Endometrium (tissue), 2 donors: ENCODE data around the gene ZFP82.

Source experiments
- FAIRE-seq: peaks from 2 replicates; lab custom pipeline; 2012; peaks lifted over from hg19 to GRCh38; lab: Jason Lieb, UNC
- donor health status: control.
- donor health status: control.

Gene ZFP82

DNA sequence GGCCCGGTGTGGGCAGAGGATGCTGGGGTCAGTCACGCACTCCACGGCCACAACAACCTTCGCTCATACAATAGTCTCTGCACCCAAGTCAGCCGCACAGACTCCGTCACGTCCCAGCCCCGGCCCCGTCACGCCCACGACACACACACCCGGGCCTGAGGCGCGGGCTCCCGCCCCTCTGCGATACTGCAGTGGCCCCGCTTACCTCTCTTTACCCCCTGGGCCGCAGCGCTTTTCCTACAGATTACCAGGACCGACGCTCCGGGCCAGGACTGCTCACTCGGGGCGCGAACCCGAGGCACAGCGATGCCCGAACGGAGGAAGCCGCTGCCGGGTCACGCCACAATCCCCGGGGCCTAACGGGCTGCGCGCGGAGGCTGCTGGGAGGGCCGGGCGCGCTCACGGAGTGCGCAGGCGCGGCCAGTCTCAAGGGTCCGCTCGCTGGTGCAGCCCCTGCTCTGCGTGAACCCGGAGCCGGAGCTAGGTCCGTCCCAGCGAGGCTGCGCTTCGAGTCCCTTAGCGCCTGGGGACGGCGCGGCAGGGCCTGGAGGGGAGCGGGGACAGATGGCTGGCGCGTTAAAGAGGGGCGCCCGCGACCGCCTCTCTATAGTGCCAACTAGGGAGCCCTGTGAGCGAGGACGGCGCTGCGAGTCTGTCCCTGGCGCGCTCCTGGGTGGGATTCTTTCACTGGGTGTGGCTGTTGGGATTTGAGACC lies at the start of gene ZFP82:
ZFP82 (minus strand) TSS at position 358 of the 715 bp plus-strand sequence. CDS start 8,855 bp downstream, outside the sequence.
- no peak for FAIRE-seq

DNA sequence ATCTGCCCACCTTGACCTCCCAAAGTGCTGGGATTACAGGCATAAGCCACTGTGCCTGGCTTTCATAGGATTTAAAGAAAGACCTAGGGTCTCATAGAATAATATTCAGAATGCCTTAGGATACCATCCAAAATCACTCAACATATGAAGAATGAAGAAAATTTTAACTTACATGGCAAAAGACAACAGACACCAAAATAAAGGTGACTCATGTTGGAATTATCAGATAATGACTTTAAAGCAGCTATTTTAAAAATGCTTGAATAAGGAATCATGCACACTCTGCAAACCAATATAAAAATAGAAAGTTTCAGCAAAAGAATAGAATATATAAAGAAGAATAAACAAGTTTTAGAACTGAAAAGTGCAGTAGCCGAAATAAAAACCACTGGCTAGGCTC lies 41.6 kb upstream of the ZFP82 start:
- no peak for FAIRE-seq

DNA sequence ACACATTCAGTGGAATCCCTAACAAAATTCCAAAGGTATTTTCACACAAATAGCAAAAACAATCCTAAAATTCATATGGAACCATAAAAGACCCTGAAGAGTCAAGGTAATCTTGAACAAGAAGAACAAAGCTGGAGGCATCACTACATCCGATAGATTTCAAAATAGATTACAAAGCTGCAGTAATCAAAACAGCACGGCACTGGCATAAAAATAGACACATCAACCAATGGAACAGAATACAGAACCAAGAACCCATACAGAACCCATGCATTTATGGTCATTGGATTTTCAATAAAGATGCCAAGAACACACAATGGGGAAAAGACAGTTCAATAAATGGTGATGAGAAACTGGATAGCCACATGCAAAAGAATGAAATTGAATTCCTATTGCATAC lies 38.4 kb upstream of the ZFP82 start:
- FAIRE-seq: no peak

DNA sequence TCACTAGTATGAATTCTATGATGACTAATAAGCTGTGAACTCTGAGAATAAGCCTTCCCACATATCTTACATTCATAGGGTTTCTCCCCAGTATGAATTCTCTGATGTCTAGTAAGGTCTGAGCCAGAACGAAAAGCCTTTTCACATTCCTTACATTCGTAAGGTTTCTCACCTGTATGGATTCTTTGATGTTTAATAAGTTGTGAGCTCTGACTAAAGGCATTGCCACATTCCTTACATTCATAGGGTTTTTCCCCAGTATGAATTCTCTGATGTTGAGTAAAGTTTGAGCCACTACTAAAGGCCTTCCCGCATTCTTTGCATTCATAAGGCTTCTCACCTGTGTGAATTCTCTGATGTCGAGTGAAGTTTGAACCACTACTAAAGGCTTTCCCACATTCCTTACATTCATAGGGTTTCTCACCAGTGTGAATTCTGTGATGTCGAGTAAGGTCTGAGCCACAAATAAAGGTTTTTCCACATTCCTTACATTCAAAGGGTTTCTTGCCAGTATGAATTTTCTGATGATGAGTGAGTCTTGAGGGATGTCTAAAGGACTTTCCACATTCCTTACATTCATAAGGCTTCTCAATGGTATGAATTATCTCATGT lies 30.7 kb upstream of the ZFP82 start:
- no peak for FAIRE-seq

DNA sequence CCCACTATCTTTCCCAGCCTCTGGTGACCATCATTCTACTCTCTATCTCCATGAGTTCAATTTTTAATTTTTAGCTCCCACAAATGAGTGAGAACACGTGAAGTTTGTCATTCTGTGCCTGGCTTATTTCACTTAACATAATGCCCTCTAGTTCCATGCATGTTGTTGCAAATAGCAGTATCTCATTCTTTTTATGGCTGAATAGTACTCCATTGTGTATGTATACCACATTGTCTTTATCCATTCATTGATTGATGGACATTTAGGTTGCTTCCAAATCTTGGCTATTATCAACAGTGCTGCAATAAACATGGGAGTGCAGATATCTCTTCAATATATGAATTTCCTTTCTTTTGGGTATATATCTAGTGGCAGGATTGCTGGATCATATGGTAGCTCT lies 22.9 kb upstream of the ZFP82 start:
- FAIRE-seq: no peak

DNA sequence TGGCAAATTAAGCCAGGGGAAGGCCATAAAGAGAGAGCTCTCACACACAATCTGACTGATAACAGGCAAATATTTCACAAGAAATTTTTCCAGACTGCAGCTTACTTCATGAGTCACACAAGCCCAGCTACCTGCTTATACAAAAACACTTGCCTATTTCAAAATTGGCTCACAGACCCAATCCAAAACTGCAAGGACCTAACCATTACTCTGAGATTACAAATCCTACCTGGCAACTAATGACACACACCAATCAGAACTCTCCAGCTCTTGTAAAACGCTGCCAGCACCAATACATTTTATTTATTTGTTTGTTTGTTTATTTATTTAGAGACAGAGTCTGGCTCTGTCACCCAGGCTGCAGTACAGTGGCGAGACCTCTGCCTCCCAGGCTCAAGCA lies 18.1 kb upstream of the ZFP82 start:
- FAIRE-seq: no peak

DNA sequence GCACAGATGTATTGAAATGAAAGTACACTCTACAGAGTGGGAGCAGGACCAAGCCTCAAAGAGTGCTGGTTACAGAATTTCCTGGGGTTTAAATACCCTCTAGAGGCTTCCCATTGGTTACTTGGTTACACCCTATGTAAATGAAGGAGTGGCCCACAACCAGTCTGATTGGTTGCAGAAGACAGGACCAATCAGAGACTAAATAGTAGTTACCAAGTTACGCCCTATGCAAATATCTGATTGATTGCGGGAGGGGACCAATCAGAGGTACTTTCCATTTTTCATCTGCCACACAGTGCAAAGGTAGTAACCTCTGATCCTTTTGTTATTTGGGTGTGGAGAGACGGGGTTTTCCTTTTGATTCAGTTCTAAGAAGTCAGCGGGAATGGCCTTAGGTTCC lies 5.5 kb upstream of the ZFP82 start:
- FAIRE-seq: no peak

DNA sequence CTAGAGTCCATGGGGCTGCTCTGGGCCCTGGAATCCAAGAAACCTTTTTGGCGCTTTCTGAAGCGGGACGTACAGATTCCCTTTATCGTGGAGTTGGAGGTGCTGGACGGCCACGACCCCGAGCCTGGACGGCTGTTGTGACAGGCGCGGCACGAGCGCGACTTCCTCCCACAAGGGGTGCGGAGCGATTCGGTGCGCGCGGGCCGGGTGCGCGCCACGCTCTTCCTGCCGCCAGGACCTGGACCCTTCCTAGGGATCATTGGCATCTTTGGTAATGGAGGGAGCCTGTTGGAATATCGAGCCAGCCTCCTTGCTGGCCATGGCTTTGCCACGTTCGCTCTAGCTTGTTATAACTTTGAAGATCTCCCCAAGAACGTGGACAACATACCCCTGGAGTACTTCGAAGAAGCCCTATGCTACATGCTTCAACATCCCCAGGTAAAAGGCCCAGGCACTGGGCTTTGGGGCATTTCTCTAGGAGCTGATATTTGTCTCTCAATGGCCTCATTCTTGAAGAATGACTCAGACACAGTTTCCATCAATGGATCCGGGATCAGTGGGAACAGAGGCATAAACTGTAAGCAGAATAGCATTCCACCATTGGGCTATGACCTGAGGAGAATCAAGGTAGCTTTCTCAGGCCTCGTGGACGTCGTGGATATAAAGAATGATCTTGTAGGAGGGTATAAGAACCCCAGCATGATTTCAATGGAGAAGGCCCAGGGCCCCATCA lies 3.5 kb upstream of the ZFP82 start:
- FAIRE-seq: no peak

DNA sequence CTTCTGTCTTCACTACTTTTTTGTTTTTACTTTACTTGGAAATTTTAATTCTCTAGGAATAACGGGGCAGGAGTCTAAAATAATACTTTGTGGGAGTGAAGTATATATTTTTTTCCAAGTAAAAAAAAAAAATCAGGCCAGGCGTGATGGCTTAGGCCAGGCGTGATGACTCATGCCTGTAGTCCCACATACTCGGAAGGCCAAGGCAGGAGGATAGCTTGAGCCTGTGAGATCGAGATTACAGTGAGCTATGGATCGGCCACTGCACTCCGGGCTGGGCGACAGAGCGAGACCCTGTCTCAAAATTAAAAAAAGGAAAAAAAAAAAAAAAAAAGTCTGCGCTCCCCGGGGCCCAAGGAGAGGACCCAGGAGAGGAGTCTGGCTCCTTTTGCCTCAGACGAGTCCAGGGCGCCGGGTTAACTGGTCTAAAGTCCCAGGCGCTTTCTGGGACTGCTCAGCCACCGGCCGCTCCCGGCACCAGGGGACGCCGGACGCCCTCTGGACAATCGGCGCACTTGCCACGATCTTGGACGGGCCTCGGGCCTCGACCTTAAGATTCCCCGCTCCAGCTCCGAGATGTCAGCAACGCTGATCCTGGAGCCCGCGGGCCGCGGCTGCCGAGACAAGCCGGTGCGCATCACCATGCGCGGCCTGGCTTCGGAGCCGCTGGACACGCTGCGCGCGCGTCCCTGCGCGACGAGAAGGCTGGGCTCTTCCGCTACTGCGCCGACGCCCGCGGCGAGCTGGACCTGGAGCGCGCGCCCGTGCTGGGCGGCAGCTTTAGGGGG lies 2.7 kb upstream of the ZFP82 start:
- no peak for FAIRE-seq

DNA sequence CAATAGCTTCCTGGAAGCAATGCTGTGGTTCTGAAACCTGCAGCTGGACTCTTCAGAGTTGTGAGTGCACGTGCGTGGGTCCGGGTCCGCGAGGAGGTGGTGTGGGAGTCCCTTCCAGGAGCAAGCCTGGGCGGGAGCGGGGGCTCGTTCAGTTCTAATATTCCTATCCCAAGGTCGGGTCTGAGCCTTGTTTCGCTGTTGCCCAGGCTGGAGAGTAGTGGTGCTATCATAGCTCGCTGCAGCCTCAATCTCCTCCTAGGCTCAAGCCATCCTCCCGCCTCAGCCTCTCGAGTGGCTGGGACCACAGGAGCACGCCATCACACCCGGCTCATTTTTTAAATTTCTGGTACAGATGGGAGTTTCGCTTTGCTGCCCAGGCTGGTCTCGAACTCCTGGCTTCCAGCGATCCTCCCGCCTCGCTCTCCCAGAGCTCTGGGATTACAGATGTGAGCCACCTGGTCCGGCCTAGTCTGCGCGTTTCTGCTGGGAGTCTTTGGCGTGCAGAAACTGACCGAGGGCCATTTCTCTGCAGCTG lies 625 bp downstream of the ZFP82 start:
- no peak for FAIRE-seq

DNA sequence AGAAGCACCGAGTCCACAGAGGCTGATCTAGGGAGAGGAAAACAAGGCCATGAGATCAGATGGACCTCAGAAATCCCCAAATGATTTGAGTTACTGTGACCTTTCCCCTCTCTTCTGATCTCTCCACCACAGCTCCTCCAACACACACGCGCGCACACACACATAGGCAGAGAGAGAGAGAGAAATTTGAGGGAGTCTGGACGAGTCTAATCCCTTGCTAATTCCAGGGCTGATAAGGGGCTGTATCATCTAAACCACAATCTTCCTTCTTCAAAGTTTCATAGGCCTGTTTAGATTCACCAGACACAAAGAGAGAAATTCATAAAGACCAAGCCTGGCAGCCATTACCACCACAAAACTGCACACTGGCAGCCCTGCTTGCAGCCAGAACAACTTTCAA lies 8.6 kb downstream of the ZFP82 start:
- FAIRE-seq: no peak

DNA sequence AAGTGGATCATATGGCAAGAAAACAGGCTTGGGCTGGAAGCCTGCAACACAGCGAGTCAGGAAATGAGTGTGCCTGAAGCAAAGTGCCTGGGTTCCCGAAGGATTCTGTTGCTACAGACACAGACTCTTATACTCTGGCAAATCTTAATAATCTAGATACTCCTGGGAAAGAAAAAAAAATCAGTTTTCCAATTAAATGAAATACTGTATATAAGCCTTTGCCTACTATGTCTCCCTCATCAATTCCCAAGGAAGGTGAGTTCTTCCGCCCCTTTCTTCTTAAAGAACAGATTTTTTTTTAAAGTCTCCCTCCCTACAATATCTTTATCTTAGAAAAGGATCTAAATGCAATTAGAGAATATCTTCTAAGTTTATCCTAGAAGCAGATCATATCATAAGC lies 10.3 kb downstream of the ZFP82 start:
- no peak for FAIRE-seq

DNA sequence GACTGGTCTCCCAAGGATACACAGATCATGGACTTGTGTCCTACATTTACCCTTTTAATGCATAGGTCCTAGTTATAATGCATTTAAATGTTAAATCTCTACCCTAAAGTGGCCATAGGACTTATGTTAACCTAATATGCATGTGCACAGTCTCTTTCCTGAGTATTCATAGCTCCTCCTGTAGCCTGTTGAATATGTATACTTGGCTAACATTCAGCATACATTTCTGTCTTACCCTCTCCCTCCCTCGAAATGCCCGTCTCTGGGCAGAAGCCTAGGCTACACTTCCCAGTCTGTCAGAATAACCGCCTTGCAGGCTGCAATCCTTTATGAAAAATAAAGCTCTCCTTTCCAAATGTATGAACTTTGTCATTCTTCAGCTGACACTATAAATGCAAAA lies 13.9 kb downstream of the ZFP82 start:
- FAIRE-seq: no peak

DNA sequence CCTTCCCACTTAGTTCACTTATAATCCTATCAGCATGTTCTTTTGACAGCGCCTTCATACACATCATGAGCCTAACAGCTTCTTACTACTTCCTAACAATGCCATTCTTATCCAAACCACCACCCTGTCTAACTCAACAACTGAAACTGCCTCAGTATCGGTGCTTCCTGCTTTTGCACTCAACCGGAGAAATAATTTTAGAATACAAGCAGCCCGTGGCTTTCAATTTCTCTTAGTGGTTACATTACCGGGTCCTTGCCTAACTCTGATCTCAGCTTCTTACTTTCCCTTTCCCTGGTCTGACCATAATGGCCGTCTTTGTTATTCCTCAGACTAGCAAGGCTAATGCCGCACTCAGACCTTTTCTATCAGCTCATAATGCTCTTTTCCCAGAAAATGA lies 17.0 kb downstream of the ZFP82 start:
- no peak for FAIRE-seq

DNA sequence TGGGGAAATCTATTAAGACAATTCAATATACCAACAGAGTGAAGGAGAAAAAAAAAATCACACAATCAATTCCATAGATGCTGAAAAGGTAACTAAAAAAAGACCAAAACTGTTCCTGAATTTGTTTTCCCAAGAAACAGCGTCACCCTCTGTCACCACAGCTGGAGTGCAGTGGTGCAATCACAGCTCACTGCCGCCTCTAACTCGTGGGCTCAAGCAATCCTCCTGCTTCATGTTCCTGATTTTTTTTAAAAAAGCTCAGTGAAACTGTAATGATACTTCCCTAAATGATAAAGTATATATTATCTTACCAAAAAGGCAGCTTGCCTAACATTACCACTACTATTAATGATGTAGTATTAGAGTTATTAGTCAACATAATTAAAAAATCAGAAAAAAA lies 19.9 kb downstream of the ZFP82 start:
- no peak for FAIRE-seq

DNA sequence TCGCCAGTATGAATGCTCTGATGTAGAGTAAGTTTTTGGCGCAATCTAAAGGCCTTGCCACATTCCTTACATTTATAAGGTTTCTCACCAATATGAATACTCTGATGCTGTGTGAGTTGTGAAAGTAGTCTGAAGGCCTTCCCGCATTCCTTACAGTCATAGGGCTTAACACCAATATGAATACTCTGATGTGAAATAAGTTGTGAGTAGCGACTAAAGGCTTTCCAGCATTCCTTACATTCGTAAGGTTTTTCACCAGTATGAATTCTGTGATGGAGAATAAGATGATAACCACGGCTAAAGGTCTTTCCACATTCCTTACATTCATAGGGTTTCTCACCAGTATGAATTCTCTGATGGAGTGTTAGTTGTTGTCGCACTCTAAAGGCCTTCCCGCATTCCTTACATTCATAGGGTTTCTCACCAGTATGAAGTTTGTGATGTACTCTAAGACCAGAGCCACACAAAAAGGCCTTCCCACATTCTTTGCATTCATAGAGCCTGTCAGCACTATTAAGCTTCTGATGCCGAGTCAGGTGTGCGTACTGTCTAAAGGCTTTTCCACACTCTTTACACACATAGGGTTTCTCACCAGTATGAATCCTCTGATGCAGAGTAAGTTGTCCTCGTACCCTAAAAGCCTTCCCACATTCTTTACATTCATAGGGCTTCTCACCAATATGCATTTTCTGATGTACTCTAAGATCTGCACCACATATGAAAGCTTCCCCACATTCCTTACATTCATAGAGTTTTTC lies 25.3 kb downstream of the ZFP82 start:
- FAIRE-seq: no peak

DNA sequence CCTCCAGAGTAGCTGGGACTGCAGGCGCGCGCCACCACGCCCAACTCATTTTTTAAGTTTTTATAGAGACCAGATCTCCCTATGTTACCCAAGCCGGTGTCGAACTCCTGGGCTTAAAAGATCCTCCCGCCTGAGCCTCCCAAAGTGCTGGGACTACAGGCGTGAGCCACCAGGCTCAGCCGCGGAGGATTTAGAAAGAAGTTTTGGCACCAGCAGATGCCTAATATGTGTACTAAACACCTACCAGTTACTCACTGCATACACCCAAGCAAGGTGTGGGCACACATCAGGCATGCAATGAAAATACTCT lies 39.0 kb downstream of the ZFP82 start:
- no peak for FAIRE-seq

DNA sequence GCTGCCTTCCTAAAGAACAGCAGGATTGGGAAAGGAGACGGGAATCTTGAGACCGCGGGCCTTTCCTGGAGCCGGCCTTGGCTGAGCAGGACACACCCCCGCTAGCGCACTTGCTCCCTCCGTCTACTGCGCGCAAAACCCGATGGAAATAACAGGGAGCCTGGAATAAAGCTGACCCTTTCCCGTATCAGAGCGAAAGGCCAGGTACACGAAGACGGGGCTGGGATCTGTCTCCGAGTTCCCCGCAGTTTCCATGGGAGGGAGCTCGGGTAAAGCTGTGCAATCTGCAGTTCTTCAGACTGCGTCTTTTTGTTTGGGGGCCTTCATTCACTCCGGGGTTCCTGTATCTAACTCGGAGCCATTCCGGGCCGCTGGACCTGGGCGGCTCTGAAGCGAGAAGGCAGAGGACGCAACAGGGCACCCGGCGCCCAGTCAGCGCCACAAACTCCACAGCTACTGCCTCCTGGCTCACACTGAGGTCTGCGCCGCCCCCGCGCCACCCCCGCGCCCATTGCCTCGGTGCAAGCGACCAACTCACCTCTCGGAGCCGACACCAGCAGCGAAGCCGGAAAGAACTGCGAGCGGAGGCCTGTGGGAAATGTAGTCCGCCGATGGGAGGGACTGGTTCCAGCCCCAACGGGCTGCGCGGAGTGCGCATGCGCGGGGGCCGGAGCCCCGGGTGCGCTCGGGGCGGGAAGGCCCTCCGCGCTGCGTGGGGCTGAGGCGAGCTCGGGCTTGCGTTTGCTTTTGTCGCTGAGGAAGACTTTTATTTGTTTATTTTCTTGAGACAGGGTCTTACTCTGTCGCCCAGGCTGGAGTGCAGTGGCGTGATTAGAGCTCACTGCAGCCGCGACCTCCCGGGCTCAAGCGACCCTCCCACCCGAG lies 39.6 kb downstream of the ZFP82 start, which contains the start of gene ZFP14:
ZFP14 (minus strand) TSS at position 577 of the 885 bp plus-strand sequence. CDS start 11,309 bp downstream, outside the sequence.
- no peak for FAIRE-seq

DNA sequence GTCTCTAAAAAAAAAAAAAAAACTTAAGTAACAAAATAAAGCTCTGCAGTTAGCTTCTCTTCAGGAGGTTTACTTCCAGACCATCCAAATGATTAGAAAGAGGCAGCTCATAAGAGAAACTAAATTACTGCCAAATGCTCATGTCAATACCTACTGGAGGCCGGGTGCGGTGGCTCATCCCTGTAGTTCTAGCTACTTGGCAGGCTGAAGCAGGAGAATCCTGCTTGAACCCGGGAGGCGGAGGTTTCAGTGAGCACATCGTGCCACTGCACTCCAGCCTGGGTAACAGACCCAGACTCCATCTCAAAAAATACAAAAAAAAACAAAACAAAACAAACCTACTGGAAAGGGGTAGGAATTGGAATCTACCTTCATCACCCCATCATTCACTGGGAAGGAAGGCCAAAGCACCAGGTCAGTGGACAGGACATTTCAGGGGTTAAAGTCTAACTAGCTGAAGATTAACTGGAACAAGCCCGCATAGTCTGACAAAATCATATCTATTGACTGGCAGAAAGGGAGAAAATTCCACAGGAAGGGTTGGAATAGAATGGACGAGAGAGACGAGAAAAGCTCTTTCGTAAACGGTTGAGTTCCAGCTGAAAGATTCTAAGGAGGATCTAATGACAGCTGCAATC lies 40.8 kb downstream of the ZFP82 start:
- FAIRE-seq: no peak

DNA sequence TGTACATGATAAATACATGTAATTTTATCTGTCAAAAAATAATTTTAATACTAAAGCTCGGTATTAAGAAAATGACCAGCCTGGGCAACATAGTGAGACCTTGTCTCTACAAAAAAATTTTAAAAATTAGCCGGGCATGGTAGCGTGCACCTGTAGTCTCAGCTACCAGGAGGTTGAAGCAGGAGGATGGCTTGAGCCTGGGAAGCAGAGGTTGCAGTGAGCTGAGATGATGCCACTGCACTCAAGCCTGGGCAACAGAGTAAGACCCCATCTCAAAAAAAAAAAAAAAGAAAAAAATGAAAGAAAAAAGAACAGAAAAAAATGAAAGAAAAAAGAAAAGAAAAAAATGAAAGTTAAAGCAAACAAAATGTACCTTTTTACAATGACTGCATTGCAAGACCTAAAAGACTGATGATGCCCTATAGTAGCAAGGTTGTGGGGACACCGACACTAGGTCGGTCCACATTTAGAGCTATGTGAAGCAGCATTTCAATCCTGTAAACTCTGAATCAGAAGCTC lies 44.7 kb downstream of the ZFP82 start:
- no peak for FAIRE-seq
